NCI-H446 (cell line): ENCODE data around the gene RBMS3.
"Not testable (repeated sequence)": the region's sequence is repeated elsewhere in the genome, so short reads cannot be mapped to it uniquely, and the experiment has no call there.

ENCODE experiments used
- DNase-seq, 2 experiments: peaks; one replicate each; lab custom pipeline; 2025; lab: John Stamatoyannopoulos, UW

RBMS3 gene

DNA sequence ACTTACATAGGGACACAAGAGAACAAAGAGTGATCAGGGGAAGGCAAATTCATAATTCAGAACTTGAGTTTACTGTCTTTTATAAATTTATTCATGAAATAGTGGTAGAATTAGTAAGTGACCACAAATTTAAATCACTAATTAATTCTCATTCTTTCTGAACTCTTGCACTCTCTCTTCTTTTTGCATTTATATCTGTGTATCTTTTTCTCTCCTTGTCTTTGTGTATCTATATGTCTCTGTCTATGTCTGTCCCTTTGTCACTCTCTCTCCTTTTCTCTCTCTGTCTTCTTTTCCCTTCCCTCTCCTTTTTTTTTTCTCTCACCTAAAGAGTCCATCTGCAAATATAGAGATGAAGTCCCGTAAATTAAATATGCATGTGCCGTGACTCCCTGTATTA is 31.5 kb downstream of the RBMS3 start:
- no peak for DNase-seq

DNA sequence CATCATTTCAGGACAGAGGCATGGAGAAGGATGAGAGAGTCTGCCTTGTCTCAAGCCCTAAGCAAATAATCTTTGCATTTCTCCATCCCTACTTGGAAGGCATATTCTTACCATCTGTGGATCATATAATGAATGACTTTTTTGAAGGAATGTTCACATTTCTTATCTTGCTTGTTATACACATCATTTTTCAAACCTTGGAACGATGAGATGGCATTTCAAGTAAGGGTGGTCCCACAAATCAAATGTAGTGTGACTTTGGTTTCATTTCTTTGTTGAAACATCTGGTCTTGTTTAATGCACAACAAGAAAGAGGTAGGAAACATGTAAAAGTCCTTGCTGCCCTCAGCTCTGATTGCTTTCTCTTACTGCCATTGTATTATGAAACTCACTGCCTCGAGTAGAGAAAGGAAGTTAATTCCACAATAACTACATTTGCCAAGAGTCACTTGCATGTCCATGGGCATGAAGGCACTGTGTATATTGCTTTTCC is 32.1 kb downstream of the RBMS3 start:
- no peak for DNase-seq

DNA sequence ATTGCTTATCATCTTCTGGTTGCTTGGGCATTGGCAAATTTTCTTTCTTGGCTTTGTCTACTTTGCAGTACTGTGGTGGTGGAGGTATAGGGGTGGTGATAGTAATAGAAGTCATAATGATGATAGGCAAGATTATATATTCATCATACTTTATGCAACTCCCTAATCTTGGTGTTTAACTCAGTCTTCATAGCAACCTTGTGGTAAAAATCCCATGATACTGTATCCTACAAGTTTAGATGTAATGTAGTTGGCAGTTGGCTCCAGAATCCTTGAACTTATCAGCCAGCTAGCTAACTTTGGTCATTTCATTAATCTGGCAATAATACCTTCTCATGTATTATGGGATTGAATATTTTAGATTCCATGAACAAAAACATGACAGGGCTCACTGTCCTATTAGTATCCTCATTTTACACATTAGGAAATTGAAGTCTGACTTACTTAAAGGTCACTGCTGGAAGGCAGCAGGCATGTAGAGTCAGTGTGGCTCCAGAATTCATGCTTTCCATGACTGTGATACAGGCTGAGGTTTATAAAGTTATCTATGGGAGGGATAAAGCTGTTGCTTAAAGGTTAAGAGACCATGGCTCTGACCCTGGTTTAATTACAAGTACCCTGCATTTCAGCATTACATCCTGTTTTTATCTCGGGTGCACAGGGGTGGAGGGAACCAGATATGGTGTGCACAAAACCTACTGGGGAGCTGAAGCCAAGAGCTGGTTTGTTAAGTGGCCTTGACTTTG is 33.3 kb downstream of the RBMS3 start:
- no peak for DNase-seq

DNA sequence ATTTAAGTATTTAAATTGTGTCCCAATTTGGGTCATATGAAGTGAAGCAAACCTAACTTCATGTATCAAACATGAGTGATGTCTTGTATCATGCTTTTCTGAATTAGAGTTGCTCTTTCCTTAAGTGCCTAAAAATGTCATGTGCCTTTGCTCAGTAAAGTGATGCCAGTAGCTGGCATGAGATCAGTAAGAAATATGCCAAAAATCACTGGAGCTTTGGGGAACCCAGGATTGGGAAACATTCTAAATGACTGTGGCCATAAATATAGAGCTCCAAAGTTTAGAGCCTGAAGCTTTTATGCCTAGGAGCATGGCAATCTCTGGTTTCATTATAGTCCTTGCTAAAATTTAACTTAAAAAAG is 33.8 kb downstream of the RBMS3 start:
- DNase-seq = no peak

DNA sequence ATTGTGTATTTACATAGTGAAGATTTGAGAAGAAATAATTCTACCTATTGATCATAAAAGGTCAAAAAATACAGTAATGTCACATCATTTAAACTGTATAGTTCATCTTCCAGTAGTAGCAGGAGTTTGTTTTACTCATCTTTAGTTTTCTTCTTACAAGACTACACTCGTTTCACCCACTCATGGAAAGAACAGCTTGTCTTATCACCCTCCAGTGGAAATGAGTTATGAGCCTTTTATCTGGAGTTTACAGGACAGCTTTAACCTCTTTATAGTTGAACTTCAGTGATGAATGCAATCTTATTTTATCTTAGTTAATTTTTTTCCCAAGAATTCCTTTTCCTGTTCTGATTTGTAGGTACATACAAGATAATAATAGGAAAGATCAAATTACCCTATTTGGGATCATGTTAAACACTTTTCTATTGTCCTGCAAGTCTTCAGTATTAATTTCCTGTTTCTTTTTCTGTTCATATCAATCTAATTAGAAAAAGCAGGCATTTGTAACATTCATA is 36.8 kb downstream of the RBMS3 start:
- DNase-seq = peak in 1 of 2 experiments; percentile 8

DNA sequence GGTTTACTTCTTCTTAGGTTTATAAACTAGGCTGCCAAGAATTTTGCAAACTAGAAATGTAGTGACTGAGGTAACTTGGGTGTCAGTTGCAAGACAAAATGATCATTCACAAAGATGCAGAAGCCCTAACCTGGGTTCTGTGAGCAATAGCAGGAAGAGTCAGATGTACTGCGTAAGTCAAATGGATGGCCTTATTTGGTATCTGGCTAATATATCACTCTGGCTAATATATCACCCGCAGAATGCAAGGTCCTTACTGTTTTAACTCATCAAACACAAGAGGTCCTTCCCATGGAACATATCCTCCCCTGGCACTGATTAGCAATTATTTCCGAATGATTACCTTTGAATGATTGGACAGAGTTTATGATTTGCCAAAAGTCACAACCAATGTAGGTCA is 37.4 kb downstream of the RBMS3 start:
- no peak for DNase-seq

DNA sequence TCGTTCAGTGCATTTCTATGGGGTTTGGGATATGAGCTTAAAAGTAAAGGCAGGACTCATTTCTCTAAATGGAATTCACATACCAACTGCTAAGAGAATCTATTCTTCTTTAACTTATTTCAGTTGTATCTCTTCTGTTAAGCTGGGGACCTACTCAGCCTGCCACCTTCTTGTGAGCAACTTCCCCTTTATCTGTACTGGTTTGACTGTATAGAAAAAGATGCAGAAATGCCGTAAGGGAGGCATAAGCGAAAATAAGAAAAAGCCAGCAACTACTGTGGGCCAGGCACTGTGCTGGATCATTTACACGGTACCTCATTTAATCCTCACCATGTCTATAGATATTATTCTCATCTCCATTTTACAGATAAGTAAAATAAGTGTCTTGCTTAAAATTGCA is 38.4 kb downstream of the RBMS3 start:
- no peak for DNase-seq

DNA sequence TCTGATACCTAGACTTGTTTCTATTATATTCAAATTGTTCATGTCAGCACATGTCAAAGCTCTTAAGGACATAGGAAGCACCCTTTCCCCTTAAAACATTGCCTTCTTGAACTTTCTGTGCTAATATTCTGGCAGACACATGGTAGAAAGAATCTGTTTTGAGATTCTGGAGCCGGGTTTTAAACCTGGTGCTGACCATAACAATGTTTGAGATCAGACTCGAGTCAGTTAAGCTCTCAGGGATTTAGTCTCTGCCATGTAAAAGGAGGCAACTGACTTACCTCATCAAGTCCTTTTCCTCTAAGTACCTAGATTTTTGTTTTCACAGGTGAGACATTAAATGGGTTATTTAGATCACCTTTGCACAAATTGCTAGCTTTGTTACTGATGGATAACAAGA is 38.9 kb downstream of the RBMS3 start:
- DNase-seq = no peak

DNA sequence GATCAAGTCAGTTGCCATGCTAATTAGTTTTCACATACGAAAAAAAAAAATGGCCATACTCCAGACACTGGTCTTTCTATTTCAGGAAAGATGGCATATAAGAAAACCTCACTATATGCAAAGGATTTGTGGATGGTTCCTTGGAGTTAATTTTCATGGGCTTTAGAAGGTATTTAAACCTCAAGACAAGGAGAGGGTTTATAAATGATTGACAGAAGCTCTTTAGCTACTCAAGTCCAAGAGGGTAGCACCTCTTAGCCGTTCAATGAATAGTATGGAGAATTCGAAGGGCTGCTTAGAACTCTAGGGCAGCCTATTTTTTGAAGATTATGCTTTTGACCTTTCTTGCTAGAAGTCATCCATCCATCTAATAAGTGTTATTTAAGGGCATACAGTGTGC is 41.7 kb downstream of the RBMS3 start:
- no peak for DNase-seq

DNA sequence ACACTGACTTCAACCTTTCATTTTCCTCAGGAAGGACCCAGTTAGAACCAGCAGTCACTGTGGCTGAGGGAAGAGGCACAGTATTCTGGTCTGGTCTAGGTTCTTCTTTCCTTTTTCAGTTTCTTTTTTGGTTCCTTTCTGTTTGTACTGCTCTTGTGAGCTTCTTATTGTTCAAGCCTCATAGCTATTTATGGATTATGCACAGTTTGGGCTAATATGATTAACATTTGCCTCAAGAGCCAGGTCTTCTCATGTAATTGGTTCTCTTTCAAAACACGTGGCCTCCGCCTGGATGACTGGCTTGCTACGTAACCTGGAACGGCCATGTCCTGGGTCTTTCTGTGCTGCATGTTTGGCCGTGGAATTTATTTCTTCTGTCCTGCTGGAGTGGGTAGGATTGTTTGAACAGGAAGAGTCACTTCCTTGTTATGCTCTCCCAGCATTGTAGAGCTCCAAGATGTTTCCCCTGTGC is 43.3 kb downstream of the RBMS3 start:
- no peak for DNase-seq

DNA sequence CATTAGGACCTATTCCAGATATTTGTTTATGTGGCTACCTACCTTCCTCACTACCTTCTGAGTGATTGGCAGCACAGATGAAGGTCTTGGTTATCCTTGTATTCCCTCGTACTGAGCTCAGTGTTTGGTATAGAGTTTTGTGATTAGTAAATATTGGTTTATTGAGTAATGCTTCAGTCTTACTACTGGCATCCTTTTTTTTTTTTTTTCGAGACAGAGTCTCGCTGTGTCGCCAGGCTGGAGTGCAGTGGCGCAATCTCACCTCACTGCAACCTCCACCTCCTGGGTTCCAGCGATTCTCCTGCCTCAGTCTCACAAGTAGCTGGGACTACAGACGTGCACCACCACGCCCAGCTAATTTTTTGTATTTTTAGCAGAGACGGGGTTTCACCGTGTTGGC is 45.7 kb downstream of the RBMS3 start:
- DNase-seq = not testable (repeated sequence)

DNA sequence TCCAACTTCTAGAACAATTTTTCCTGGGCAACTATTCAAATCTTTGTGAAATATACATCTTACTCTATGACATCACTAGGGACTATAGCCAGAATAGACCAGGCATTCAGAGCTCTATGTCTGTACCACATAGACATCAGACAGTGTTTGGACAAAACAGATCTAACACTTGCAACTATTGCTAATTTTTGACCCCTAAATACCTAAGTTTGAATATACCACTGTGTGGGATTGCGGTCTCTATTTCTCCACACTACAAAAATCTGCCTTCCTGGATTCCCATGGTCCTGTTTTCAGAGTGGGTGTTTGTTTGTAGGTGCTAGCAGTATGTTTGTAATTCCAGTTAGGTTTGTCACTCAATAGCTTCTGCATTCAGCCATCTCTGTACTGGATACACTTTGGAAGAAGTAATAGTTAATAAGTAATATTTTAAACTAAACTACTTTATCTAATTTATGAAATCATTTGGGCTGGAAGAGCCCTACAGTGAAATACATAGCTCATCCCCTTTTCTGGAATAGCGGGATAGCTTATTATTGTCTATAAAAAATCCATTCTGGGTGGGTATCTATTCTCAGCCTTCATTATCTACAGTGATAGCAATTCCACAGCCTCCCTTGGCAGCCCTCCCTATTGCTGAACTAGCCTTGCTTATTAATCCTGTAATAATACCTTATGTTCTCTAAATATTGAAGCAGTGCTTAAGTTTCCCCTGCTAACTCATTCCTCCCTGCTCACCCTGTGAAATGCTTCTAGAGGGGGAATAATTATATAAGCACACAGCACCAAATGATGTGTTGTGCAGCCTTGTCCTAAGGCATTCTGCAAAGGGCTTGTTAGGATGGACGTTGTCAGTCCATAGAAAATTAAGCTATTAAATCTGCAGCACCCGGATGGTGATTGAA is 49.4 kb downstream of the RBMS3 start:
- no peak for DNase-seq

DNA sequence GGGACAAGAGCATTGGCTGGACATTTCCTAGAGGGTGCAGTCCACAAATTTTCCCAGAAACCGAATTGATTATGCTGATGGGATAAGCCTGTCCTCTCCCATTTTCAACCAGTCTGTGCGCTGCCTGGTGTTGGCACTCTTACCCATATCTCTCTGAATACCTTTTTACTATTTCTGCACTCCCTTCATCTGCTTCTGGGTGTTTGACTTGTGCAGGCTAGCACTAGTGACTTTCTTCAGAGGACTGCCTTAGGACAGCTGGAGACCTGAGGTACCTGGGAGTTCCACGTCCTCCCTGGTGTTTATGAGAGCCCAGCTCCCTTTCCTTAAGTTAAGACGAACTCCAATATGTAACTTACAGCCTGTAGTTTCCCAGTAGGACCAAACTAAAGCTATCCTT is 50.2 kb downstream of the RBMS3 start:
- no peak for DNase-seq

DNA sequence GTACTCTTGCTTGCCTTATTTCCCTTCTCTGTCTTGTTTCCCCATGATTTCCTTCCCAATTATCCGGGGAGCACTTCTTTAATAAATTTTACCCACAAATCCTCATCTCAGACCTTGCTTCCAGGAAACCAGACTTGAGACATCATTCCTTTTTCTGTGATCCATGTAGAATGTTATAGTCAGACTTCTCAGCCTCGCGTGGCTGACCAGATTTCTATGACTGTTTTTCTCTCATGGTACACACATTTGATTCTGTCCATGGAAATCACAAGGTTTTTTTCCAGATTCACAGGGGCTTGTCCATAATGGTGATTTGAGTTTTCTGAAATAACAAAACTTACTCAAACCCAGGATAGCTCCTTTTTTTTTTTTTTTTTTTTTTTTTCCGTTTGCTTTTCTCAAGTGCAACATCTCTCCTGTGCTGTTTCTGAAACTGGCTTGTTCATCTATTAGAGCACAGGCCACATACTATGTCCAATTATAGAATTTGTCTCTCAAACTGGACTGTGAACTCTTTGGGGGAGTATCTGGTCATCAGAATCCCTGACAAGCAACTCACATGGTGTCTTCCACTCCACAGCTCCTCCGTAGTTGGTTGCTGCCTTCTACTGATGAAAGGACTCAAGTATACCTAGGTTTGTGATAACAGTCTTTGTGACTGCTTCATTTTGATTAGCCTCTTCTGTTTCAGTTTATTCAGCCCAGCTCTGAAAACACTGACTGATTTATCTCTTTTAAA is 50.8 kb downstream of the RBMS3 start:
- no peak for DNase-seq

DNA sequence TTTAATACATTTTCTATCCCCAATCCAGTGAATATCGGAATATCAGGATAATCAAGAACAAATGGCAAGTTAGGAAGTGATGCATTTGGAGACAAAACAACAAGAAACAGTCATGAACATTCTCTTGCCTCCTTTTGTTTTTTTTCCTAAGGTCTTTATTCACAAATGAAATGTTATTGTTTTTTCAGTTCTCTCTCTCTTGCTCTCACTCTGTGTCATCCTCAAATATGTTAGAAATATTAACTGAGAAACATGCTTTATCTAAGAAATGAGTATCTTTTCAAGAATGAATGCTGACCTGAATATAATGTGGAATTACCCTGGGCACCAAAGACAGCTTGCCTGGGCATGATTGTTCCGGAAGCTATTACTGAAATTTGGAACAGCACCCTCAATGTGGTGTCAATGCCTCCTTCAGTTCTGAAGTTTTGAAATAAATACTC is 51.3 kb downstream of the RBMS3 start:
- DNase-seq = no peak

DNA sequence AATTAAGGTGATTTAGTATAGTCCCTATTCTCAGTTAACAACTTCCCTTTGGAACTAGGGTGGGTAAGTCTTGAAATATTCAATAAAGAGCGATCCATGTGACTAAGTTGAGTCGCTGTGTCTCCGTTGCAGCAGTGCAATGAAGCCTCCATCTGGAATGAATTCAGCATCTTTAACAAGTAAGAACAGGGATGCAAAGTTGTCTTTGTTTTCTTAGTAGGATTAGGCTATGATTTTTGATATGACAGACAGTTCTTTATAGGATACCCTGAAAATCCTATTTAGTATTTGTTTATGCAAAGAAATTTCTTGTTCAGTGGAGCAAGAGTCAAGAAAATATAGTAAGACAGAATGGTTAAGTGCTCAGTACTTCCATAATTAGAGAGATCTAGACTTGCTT is 52.7 kb downstream of the RBMS3 start:
- DNase-seq = no peak

DNA sequence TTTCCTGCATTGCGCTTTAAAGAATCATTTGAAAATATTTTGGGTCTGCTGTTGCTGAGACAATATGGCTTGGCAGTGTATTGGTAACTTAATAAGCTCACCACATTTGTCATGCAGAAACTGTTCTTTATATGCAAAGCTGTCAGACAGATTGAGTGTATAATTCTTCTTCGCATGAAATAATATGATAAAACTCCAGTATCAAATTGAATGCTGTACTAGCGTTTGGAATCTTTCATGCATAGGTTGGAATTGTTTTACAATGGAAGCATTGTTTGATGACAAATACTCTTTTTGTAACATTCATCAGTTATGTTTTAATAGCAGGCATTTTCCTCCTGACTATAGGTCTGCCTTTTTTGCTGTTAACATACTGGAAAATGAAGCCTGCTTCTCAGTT is 53.8 kb downstream of the RBMS3 start:
- peak in 1 of 2 experiments; percentile 6 for DNase-seq

DNA sequence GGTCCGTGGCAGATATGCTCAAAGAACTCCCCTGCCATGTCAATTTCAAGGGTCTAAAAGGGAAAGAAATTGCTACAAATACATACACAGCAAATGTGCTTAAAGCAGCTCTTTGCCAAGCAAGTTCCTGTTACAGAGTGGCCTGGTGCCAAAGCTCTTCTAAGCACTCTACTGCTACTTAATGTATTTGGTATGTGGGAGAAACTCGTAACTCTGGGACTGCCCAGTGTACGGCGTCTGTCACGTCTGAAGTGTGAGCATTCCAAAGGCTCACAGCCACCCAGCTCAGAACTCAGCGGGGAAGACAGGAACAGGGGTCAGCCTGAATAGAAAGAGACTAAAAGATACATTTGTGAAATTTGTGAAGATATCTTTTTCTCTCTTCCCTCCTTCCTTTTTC is 54.6 kb downstream of the RBMS3 start:
- DNase-seq = peak; percentile 57 to 84

DNA sequence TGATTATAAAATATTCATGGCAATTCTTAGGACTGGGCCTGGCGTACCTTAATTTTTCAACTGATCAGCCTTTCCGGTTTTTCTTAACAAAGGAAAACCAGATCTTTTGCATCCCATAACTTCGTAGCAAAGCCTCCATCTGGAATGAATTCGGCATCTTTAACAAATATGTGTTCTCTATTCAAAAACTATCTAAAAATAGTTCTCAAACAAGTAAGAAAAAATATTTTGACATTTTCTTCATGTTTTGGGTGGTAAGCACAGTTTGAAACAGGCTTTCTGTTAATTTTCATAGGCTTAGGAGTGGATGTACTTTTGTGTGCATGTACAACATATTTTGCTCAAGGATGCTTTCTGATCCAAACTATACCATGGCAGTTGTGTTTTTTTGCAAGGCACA is 55.1 kb downstream of the RBMS3 start:
- no peak for DNase-seq

DNA sequence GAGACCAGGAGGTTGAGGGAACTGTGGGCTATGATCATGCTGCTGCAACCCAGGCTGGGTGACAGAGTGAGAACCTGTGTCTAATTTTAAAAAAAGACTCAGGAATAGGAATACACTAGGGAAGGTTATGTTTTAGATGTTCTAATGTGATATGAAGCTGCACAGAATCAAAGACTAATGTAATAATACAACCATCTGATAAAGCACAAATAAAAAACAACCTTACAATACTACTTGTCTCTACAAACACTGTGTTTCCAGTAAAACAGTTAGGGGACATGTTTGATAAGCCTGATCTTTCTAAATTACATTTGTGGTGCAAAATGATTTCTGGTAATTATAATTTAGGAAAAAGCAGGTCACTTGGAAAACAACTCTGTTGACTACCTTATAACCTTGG is 56.7 kb downstream of the RBMS3 start:
- no peak for DNase-seq

DNA sequence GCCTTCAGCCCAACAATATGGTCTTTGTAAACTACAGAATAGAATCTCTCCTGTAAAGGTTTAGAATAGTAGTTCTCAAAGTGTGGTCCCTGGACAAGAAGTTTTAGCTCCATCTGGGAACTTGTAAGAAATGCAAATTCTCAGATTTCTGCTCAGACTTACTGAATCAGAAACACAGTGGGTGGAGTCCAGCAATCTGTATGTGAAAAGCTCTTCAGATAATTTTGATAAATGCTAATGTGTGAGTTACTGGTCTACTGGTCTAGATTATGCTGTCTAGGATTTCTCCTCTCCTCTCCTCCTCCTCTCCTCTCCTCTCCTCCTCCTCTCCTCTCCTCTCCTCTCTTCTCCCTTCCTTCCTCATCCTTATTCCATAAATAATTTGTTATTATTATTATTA is 57.5 kb downstream of the RBMS3 start:
- DNase-seq = no peak
